Tibial nerve (tissue), 4 donors: ENCODE measurements around the gene DIP2C. TPM values are rescaled to one million over a fixed set of nuclear protein-coding genes. Genes with fewer than 3 reads are reported as not detected.

Experiments
- DNase-seq, 2 donors: peaks; one replicate each; pipeline ENCODE4 v3.0.0-alpha.2; 2019; ENCODE audit warnings: low spot score in 2 of 2
- H3K27ac ChIP-seq, 4 donors: fragments of 200-600 bp; sonication (generic) in 3 of 4; one replicate each; pipeline ENCODE4 v1.5.1; 2017 to 2019; ENCODE audit warnings: mild to moderate bottlenecking in 1 of 4
- H3K27me3 ChIP-seq, 2 donors: fragments of 200-600 bp; sonication (generic) in 1 of 2; one replicate each; pipeline versions ENCODE4 v1.5.1 to v1.6.0; 2017 to 2019
- H3K36me3 ChIP-seq, 3 donors: fragments of 200-600 bp; sonication (generic); one replicate each; pipeline ENCODE4 v1.5.1; 2018 to 2019
- H3K4me1 ChIP-seq, 4 donors: fragments of 200-600 bp; sonication (generic) in 3 of 4; one replicate each; pipeline ENCODE4 v1.5.1; 2017 to 2019
- H3K4me3 ChIP-seq, 4 donors: fragments of 200-600 bp; sonication (generic) in 3 of 4; one replicate each; pipeline ENCODE4 v1.5.1; 2017 to 2019; ENCODE audit warnings: mild to moderate bottlenecking in 1 of 4, moderate library complexity in 1 of 4
- H3K9me3 ChIP-seq, 4 donors: fragments of 200-600 bp; sonication (generic) in 3 of 4; one replicate each; pipeline ENCODE4 v1.5.1; 2017 to 2019
- EP300 ChIP-seq, 2 donors: sonication (generic); formaldehyde crosslinking; IDR thresholded peaks; one replicate each; pipeline ENCODE4 v1.6.1; 2017; ENCODE audit warnings: antibody characterized with exemption in 2 of 2, mild to moderate bottlenecking in 1 of 2
- POLR2A ChIP-seq, 2 donors: fragments of 450-650 bp; IDR thresholded peaks; one replicate each; pipeline ENCODE4 v1.6.1; 2017; ENCODE audit warnings: antibody characterized with exemption in 2 of 2, mild to moderate bottlenecking in 2 of 2, moderate library complexity in 2 of 2
- WGBS, 2 donors: methylation state at CpG; one replicate each; pipeline ENCODE4 v1.1.5; 2018; 5-methylcytosine and 5-hydroxymethylcytosine counted together
- total RNA-seq, 4 donors: library from RNA; depleted of rRNA; stranded (reverse); fragments of >200 nt; gene quantifications; one replicate each; pipeline ENCODE4 v1.1.0, GENCODE V29; 2016
- TF ChIP-seq, protein P1 (sequence below), 5 experiments: fragments of 200-600 bp in 3 of 5; fragments of 450-650 bp in 2 of 5; sonication (generic) in 3 of 5; IDR thresholded peaks; one replicate each; pipeline ENCODE4 v1.5.1; 2016 to 2019; ENCODE audit warnings: antibody characterized with exemption in 5 of 5, mild to moderate bottlenecking in 3 of 5, moderate library complexity in 2 of 5

DIP2C gene
- total RNA-seq, 4 donors from 2014 or later: 31.4 to 46.5 (median 36.0) TPM

DNA sequence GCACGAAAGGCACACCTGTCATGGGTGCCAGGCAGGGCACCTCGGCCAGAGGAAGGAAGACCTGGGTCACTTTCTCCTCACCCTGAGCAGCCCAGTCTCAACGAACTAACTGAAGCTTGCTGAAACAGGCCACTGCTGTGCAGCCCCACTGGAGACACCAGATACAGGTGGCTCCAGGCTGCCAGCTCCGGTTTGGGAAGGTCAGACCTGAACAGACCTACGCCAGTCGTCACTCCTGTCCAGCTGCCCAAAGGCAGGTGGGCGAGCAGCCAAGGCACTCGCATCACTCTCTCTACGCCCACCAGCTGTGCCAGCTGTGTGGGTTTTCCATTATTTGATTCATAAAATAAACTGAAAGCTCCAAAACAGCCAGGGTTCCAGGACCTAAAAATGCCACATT lies 298.2 kb downstream of the DIP2C start:
- Histone ChIP-seq H3K4me1 (peaks cover 0 to 26% (median 6%) of the 10 kb centered on the region in 4 donors), H3K9me3 (no peaks in the 10 kb centered on the region), H3K27ac (peak overlapping the region in 3 of 4 donors; percentile 14 to 87 (median 57)), H3K36me3 (peaks cover 0 to 53% (median 0%) of the 10 kb centered on the region in 3 donors), H3K4me3 (no peak overlapping the region), H3K27me3 (no peaks in the 10 kb centered on the region)
- WGBS, 2 donors: 57 to 73% methylated on average over 7 to 8 of the region's 9 CpGs
- DNase-seq: no peak
- TF ChIP-seq EP300 (IDR thresholded peaks at IDR 0.05) (peak in 1 of 2 donors; percentile 57), POLR2A (IDR thresholded peaks at IDR 0.05) (no peak)
- TF ChIP-seq, protein P1, sequence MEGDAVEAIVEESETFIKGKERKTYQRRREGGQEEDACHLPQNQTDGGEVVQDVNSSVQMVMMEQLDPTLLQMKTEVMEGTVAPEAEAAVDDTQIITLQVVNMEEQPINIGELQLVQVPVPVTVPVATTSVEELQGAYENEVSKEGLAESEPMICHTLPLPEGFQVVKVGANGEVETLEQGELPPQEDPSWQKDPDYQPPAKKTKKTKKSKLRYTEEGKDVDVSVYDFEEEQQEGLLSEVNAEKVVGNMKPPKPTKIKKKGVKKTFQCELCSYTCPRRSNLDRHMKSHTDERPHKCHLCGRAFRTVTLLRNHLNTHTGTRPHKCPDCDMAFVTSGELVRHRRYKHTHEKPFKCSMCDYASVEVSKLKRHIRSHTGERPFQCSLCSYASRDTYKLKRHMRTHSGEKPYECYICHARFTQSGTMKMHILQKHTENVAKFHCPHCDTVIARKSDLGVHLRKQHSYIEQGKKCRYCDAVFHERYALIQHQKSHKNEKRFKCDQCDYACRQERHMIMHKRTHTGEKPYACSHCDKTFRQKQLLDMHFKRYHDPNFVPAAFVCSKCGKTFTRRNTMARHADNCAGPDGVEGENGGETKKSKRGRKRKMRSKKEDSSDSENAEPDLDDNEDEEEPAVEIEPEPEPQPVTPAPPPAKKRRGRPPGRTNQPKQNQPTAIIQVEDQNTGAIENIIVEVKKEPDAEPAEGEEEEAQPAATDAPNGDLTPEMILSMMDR (IDR thresholded peaks at IDR 0.05): no peak

DNA sequence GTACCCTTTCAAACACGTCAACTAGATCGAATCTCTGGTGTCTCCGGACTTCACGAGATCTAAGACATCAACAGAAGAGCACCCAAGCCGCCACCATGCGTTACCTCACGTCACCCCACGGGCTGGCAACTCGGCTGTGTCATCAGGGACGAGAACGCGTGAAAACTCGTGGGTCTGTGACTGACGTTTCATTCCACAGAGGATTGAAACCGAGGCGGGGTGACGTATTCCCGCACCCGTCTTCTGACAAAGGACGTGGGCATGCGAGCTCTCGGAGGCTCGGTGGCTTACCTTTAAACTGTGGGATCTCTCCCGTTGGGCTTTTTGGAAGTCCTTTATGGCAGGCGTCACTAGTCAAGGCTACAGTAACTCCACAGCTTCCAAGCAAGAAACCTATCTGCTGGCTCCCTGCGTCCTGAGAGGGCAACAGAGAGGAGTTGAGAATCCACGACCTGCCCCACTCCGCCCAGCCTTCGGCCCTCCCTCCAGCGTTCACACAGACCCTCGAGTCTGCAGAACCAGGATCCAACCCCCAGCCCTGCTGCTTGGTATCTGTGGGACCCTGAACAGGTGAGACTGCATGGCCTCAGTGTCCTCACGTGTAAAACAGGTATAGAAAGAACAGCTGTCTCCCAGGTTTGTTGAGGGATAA lies 298.9 kb downstream of the DIP2C start:
- 94% methylated on average over 32 of the region's 32 CpGs for WGBS, 2 donors
- DNase-seq: no peak
- Histone ChIP-seq H3K27ac (peak overlapping the region in 1 of 4 donors; percentile 87), H3K4me3 (no peak overlapping the region), H3K4me1 (peaks cover 0 to 19% (median 3%) of the 10 kb centered on the region in 4 donors), H3K27me3 (no peaks in the 10 kb centered on the region), H3K36me3 (peaks cover 0 to 60% (median 0%) of the 10 kb centered on the region in 3 donors), H3K9me3 (no peaks in the 10 kb centered on the region)
- TF ChIP-seq POLR2A (IDR thresholded peaks at IDR 0.05) (no peak), EP300 (IDR thresholded peaks at IDR 0.05) (no peak)
- TF ChIP-seq, protein P1 (IDR thresholded peaks at IDR 0.05): no peak

DNA sequence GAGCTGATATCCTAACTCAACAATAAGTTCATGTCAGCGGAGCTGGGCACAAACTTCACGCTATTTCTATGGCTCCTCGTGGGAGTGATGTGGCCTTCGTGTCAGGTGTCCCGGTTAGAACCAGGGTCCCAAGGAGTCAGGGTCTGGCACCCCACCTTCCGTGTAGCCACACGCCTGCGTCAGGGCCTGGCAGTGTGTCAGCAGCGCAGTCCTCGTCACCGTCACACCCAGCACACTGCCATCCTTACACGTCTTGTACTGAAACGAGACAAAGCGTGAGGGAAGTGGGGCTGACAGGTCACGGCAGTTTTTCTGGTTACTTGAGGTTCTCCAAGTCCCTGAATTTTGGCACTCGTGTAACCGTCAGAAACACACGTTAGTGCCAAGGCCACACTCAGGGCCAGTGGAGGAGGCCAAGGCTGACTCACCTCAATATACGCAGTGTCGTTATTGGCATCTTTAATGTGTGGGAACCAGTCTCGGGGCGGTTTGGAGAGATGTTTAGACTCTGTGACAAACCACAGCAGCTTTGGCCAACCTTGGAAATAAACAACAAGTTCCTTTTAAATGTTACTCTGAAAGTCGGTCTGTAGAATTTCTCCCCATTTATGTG lies 299.5 kb downstream of the DIP2C start:
- H3K27ac ChIP-seq: peak overlapping the region in 1 of 4 donors; percentile 87
- H3K4me3 ChIP-seq: no peak overlapping the region
- H3K36me3 ChIP-seq: peaks cover 0 to 66% (median 0%) of the 10 kb centered on the region in 3 donors
- WGBS, 2 donors: 94 to 96% methylated on average over 20 to 23 of the region's 23 CpGs
- peaks cover 0 to 13% (median 0%) of the 10 kb centered on the region in 4 donors for H3K4me1 ChIP-seq
- H3K27me3 ChIP-seq: no peaks in the 10 kb centered on the region
- no peaks in the 10 kb centered on the region for H3K9me3 ChIP-seq
- TF ChIP-seq, protein P1 (IDR thresholded peaks at IDR 0.05): no peak
- TF ChIP-seq EP300 (IDR thresholded peaks at IDR 0.05): no peak
- TF ChIP-seq POLR2A (IDR thresholded peaks at IDR 0.05): no peak
- no peak for DNase-seq

DNA sequence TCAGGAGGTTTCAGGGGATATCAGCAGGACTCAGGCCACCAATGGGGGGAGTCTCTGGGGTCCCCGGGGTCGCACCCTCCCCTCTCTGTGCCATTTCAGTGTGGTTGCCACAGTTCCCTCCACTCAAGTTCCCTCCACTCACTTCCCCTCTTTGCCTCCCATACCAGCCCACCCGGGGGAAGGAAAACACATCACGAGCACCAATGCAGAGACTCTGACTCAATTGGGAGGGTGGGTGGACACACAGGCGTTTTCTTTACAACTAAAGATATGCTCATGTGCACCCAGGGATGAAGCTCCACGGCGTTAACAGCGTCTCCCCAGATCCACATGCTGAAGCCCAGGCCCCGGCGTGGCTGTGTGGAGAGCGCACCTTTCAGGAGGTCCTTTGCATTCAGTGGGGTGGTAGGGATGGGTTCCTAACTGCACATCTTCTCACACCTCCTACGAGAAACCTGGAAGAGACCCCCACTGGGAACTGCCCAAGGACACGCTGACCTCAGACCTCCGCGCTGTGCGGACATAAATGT lies 300.1 kb downstream of the DIP2C start:
- Histone ChIP-seq H3K27ac (peak overlapping the region in 2 of 4 donors; percentile 60 to 74), H3K9me3 (no peaks in the 10 kb centered on the region), H3K4me1 (peaks cover 0 to 13% (median 0%) of the 10 kb centered on the region in 4 donors), H3K4me3 (no peak overlapping the region), H3K27me3 (no peaks in the 10 kb centered on the region), H3K36me3 (peaks cover 0 to 72% (median 0%) of the 10 kb centered on the region in 3 donors)
- no peak for DNase-seq
- TF ChIP-seq POLR2A (IDR thresholded peaks at IDR 0.05) (no peak), EP300 (IDR thresholded peaks at IDR 0.05) (no peak)
- TF ChIP-seq, protein P1 (IDR thresholded peaks at IDR 0.05): no peak
- 91 to 92% methylated on average over 16 of the region's 16 CpGs for WGBS, 2 donors

DNA sequence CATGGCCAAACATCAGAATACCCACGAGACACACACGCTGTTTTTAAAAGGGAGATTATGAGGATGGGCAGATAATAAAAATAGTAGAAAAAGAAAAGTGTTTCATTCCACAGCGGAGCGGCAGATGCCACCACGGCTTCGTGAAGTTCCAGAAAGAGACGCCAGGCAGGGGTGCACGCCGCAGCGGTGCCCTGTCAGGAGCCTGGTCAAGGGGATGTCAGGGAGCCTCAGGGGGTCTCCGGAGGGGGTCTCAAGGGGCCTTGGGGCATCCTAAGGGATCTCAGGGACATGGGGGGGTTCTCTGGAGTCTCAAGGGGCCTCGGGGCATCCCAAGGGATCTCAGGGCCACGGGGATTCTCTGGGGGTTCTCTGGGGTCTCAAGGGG lies 300.8 kb downstream of the DIP2C start:
- H3K36me3 ChIP-seq: peaks cover 0 to 79% (median 0%) of the 10 kb centered on the region in 3 donors
- TF ChIP-seq POLR2A (IDR thresholded peaks at IDR 0.05): no peak
- TF ChIP-seq, protein P1 (IDR thresholded peaks at IDR 0.05): no peak
- TF ChIP-seq EP300 (IDR thresholded peaks at IDR 0.05): no peak
- H3K9me3 ChIP-seq: no peaks in the 10 kb centered on the region
- no peak for DNase-seq
- H3K4me1 ChIP-seq: peaks cover 0 to 13% (median 0%) of the 10 kb centered on the region in 4 donors
- no peak overlapping the region for H3K4me3 ChIP-seq
- 81 to 86% methylated on average over 13 of the region's 13 CpGs for WGBS, 2 donors
- H3K27ac ChIP-seq: peak overlapping the region in 2 of 4 donors; percentile 60 to 74
- H3K27me3 ChIP-seq: no peaks in the 10 kb centered on the region
